HEK293 (cell line): ENCODE data around the gene CASZ1.

Experiments used
- CTCF ChIP-seq: fragments of 450-650 bp; formaldehyde crosslinking; IDR thresholded peaks from 2 replicates; pipeline ENCODE4 v1.5.1; 2016; ENCODE audit warnings: missing biosample characterization, missing genetic modification characterization
- IKZF3 ChIP-seq: fragments of 450-650 bp; IDR thresholded peaks from 2 replicates; pipeline ENCODE4 v1.5.0; 2018; ENCODE audit warnings: missing biosample characterization, mild to moderate bottlenecking, missing genetic modification characterization, moderate library complexity
- ZBTB11 ChIP-seq: fragments of 450-650 bp; formaldehyde crosslinking; conservative IDR thresholded peaks from 2 replicates; pipeline ENCODE4 v1.5.1; 2016; ENCODE audit warnings: low read depth, missing biosample characterization, missing genetic modification characterization
- ZNF501 ChIP-seq: fragments of 450-650 bp; formaldehyde crosslinking; IDR thresholded peaks from 2 replicates; pipeline ENCODE4 v1.5.1; 2016; ENCODE audit warnings: missing biosample characterization, missing genetic modification characterization

- TF ChIP-seq CTCF (no peak), ZBTB11 (tag by site-specific recombination) (no peak), IKZF3 (tag by site-specific recombination) (no peak), ZNF501 (tag by site-specific recombination) (no peak)
These were observed 140.0 kb downstream of the CASZ1 start for GRCh38 chr1:10656431-10656830.
